Vagina (tissue), 2 donors: ENCODE measurements around the gene NXPE3.

Source experiments
- CTCF ChIP-seq, 3 experiments: fragments of 450-650 bp in 2 of 3; fragments of 200-600 bp in 1 of 3; sonication (generic) in 1 of 3; IDR thresholded peaks; one replicate each; pipeline ENCODE4 v1.5.1; 2017 to 2019; ENCODE audit warnings: antibody characterized with exemption in 3 of 3, mild to moderate bottlenecking in 2 of 3, moderate library complexity in 2 of 3
- POLR2A ChIP-seq, 2 donors: fragments of 450-650 bp; IDR thresholded peaks; one replicate each; pipeline ENCODE4 v1.6.1; 2017; ENCODE audit warnings: antibody characterized with exemption in 2 of 2, mild to moderate bottlenecking in 2 of 2, moderate library complexity in 2 of 2
- POLR2AphosphoS5 ChIP-seq, 2 donors: sonication (generic); formaldehyde crosslinking; IDR thresholded peaks; one replicate each; pipeline ENCODE4 v1.9.0; 2017; ENCODE audit warnings: antibody characterized with exemption in 2 of 2, mild to moderate bottlenecking in 2 of 2, low read depth in 1 of 2; ENCODE audit not compliant: insufficient read depth in 1 of 2

- TF ChIP-seq CTCF (IDR thresholded peaks at IDR 0.05) = peak; percentile 41 to 79 (median 65)
- no peak for TF ChIP-seq POLR2A (IDR thresholded peaks at IDR 0.05)
- peak in 1 of 2 donors; percentile 38 for TF ChIP-seq POLR2AphosphoS5 (IDR thresholded peaks at IDR 0.05; ENCODE audit: insufficient read depth in 1 of 2, low read depth in 1 of 2)
These were observed 24.3 kb downstream of the NXPE3 start for GRCh38 chr3:101803173-101803782.
